Measurements from ENCODE around the gene NXPH1.

Gene NXPH1

GRCh38 chr7:8408871-8409270, 24.5 kb upstream of the NXPH1 start:
- Histone ChIP-seq H3K9ac (no peak overlapping the region), H3K36me3 (no peaks in the 10 kb centered on the region), H3K4me3 (no peak overlapping the region), H3K9me3 (no peaks in the 10 kb centered on the region), H3K27ac (no peak overlapping the region), H3K27me3 (no peaks in the 10 kb centered on the region), H3K4me1 (no peaks in the 10 kb centered on the region), H4K20me1 (no peaks in the 10 kb centered on the region), H3K4me2 (no peak overlapping the region)
- no peak for TF ChIP-seq Cebpa-rat (IDR thresholded peaks at IDR 0.05)

GRCh38 chr7:8411103-8411502, 22.3 kb upstream of the NXPH1 start:
- Histone ChIP-seq H3K4me3 (no peak overlapping the region), H3K9ac (no peak overlapping the region), H4K20me1 (no peaks in the 10 kb centered on the region), H3K9me3 (no peaks in the 10 kb centered on the region), H3K4me2 (no peak overlapping the region), H3K27ac (no peak overlapping the region), H3K36me3 (no peaks in the 10 kb centered on the region), H3K27me3 (no peaks in the 10 kb centered on the region), H3K4me1 (no peaks in the 10 kb centered on the region)
- no peak for TF ChIP-seq Cebpa-rat (IDR thresholded peaks at IDR 0.05)

- no peaks in the 10 kb centered on the region for H3K9me3 ChIP-seq
- no peak overlapping the region for H3K4me3 ChIP-seq
- no peak overlapping the region for H3K9ac ChIP-seq
- no peaks in the 10 kb centered on the region for H4K20me1 ChIP-seq
- H3K27me3 ChIP-seq, result no peaks in the 10 kb centered on the region
- H3K36me3 ChIP-seq, result no peaks in the 10 kb centered on the region
- H3K4me1 ChIP-seq, result no peaks in the 10 kb centered on the region
- H3K4me2 ChIP-seq, result no peak overlapping the region
- no peak for TF ChIP-seq Cebpa-rat (IDR thresholded peaks at IDR 0.05)
- no peak overlapping the region for H3K27ac ChIP-seq
Measured at GRCh38 chr7:8413600-8413999, 19.8 kb upstream of the NXPH1 start.

GRCh38 chr7:8418629-8419245, 14.7 kb upstream of the NXPH1 start:
- Histone ChIP-seq H3K9me3 (no peaks in the 10 kb centered on the region), H3K4me2 (no peak overlapping the region), H3K36me3 (no peaks in the 10 kb centered on the region), H4K20me1 (no peaks in the 10 kb centered on the region), H3K4me1 (no peaks in the 10 kb centered on the region), H3K27me3 (no peaks in the 10 kb centered on the region), H3K9ac (no peak overlapping the region), H3K27ac (no peak overlapping the region), H3K4me3 (no peak overlapping the region)
- no peak for TF ChIP-seq Cebpa-rat (IDR thresholded peaks at IDR 0.05)

- no peak for TF ChIP-seq Cebpa-rat (IDR thresholded peaks at IDR 0.05)
- Histone ChIP-seq H3K9me3 (no peaks in the 10 kb centered on the region), H3K4me1 (no peaks in the 10 kb centered on the region)
Measured at GRCh38 chr7:8422177-8422576, 11.2 kb upstream of the NXPH1 start.

GRCh38 chr7:8423057-8423456, 10.4 kb upstream of the NXPH1 start:
- no peak for TF ChIP-seq Cebpa-rat (IDR thresholded peaks at IDR 0.05)
- H3K4me2 ChIP-seq, result no peak overlapping the region
- no peak overlapping the region for H3K27ac ChIP-seq
- H3K4me1 ChIP-seq, result no peaks in the 10 kb centered on the region
- no peak overlapping the region for H3K9ac ChIP-seq
- H3K27me3 ChIP-seq, result no peaks in the 10 kb centered on the region
- no peaks in the 10 kb centered on the region for H3K9me3 ChIP-seq
- H4K20me1 ChIP-seq, result no peaks in the 10 kb centered on the region
- H3K36me3 ChIP-seq, result no peaks in the 10 kb centered on the region
- H3K4me3 ChIP-seq, result no peak overlapping the region

More at GRCh38 chr7:8422177-8422576, 11.2 kb upstream of the NXPH1 start:
- no peaks in the 10 kb centered on the region for H4K20me1 ChIP-seq
- H3K27me3 ChIP-seq, result no peaks in the 10 kb centered on the region
- H3K4me3 ChIP-seq, result no peak overlapping the region
- H3K4me2 ChIP-seq, result no peak overlapping the region
- no peaks in the 10 kb centered on the region for H3K36me3 ChIP-seq
- H3K27ac ChIP-seq, result no peak overlapping the region
- no peak overlapping the region for H3K9ac ChIP-seq

GRCh38 chr7:8425223-8425622, 8.2 kb upstream of the NXPH1 start:
- H3K4me1 ChIP-seq, result no peaks in the 10 kb centered on the region
- H4K20me1 ChIP-seq, result no peaks in the 10 kb centered on the region
- no peak overlapping the region for H3K27ac ChIP-seq
- no peak overlapping the region for H3K4me2 ChIP-seq
- no peak overlapping the region for H3K4me3 ChIP-seq
- H3K9me3 ChIP-seq, result no peaks in the 10 kb centered on the region
- TF ChIP-seq Cebpa-rat (IDR thresholded peaks at IDR 0.05), result no peak
- no peaks in the 10 kb centered on the region for H3K27me3 ChIP-seq
- no peak overlapping the region for H3K9ac ChIP-seq
- H3K36me3 ChIP-seq, result no peaks in the 10 kb centered on the region

GRCh38 chr7:8430643-8431042, 2.8 kb upstream of the NXPH1 start:
- Histone ChIP-seq H3K27ac (no peak overlapping the region), H3K4me2 (no peak overlapping the region), H4K20me1 (no peaks in the 10 kb centered on the region), H3K4me1 (no peaks in the 10 kb centered on the region), H3K4me3 (no peak overlapping the region), H3K9me3 (peaks cover 28% of the 10 kb centered on the region), H3K36me3 (no peaks in the 10 kb centered on the region), H3K27me3 (no peaks in the 10 kb centered on the region), H3K9ac (no peak overlapping the region)
- no peak for TF ChIP-seq Cebpa-rat (IDR thresholded peaks at IDR 0.05)

GRCh38 chr7:8434290-8435002, 1.0 kb downstream of the NXPH1 start:
- H3K4me2 ChIP-seq, result no peak overlapping the region
- no peaks in the 10 kb centered on the region for H3K4me1 ChIP-seq
- no peak overlapping the region for H3K4me3 ChIP-seq
- H3K27me3 ChIP-seq, result no peaks in the 10 kb centered on the region
- no peak for TF ChIP-seq Cebpa-rat (IDR thresholded peaks at IDR 0.05)
- no peaks in the 10 kb centered on the region for H4K20me1 ChIP-seq
- no peak overlapping the region for H3K9ac ChIP-seq
- H3K36me3 ChIP-seq, result no peaks in the 10 kb centered on the region
- peaks cover 41% of the 10 kb centered on the region for H3K9me3 ChIP-seq
- H3K27ac ChIP-seq, result no peak overlapping the region

GRCh38 chr7:8435095-8435494, 1.7 kb downstream of the NXPH1 start:
- no peak for TF ChIP-seq Cebpa-rat (IDR thresholded peaks at IDR 0.05)
- Histone ChIP-seq H4K20me1 (no peaks in the 10 kb centered on the region), H3K4me3 (no peak overlapping the region), H3K9ac (no peak overlapping the region), H3K4me2 (no peak overlapping the region), H3K36me3 (no peaks in the 10 kb centered on the region), H3K27me3 (no peaks in the 10 kb centered on the region), H3K27ac (no peak overlapping the region), H3K4me1 (no peaks in the 10 kb centered on the region), H3K9me3 (peaks cover 41% of the 10 kb centered on the region)

Measured in BLaER1 (cell line).